Measurements from ENCODE around the gene LIPG. TPM values are rescaled to one million over a fixed set of nuclear protein-coding genes. Genes with fewer than 3 reads are reported as not detected.

Gene LIPG
- total RNA-seq, 2 donors from 2014 or later = 0.36 to 28.5 TPM

- Histone ChIP-seq H3K27me3 (replicated peaks; ENCODE audit: insufficient read depth) (no peaks in the 10 kb centered on the region), H3K9me3 (no peaks in the 10 kb centered on the region), H3K4me1 (replicated peaks) (no peaks in the 10 kb centered on the region), H3K36me3 (no peaks in the 10 kb centered on the region), H3K4me3 (no peak overlapping the region), H3K27ac (no peak overlapping the region)
- no peak for TF ChIP-seq POLR2AphosphoS5 (IDR thresholded peaks at IDR 0.05)
- TF ChIP-seq POLR2A (IDR thresholded peaks at IDR 0.05) = no peak
- TF ChIP-seq CTCF (IDR thresholded peaks at IDR 0.05) = no peak
- DNase-seq (ENCODE audit: low spot score) = no peak
- intact Hi-C loops (cut with DNase I) = no loop called here
- 97% methylated on average over 9 of the region's 9 CpGs for WGBS
Measured at GRCh38 chr18:49585781-49586663, 24.2 kb downstream of the LIPG start.

GRCh38 chr18:49588171-49588570 lies 26.3 kb downstream of the LIPG start:
- Histone ChIP-seq H3K9me3 (no peaks in the 10 kb centered on the region), H3K27me3 (replicated peaks; ENCODE audit: insufficient read depth) (no peaks in the 10 kb centered on the region), H3K27ac (no peak overlapping the region), H3K36me3 (no peaks in the 10 kb centered on the region), H3K4me3 (no peak overlapping the region), H3K4me1 (replicated peaks) (no peaks in the 10 kb centered on the region)
- no peak for DNase-seq (ENCODE audit: low spot score)
- TF ChIP-seq CTCF (IDR thresholded peaks at IDR 0.05) = no peak
- no peak for TF ChIP-seq POLR2A (IDR thresholded peaks at IDR 0.05)
- TF ChIP-seq POLR2AphosphoS5 (IDR thresholded peaks at IDR 0.05) = no peak
- intact Hi-C loops (cut with DNase I) = no loop called here
- 97% methylated on average over 6 of the region's 6 CpGs for WGBS

GRCh38 chr18:49588971-49589370 lies 27.1 kb downstream of the LIPG start:
- H3K27me3 ChIP-seq (replicated peaks; ENCODE audit: insufficient read depth) = no peaks in the 10 kb centered on the region
- H3K27ac ChIP-seq = no peak overlapping the region
- no peaks in the 10 kb centered on the region for H3K36me3 ChIP-seq
- TF ChIP-seq POLR2AphosphoS5 (IDR thresholded peaks at IDR 0.05) (no peak), CTCF (IDR thresholded peaks at IDR 0.05) (no peak), POLR2A (IDR thresholded peaks at IDR 0.05) (no peak)
- 90% methylated on average over 12 of the region's 12 CpGs for WGBS
- no peaks in the 10 kb centered on the region for H3K9me3 ChIP-seq
- no peaks in the 10 kb centered on the region for H3K4me1 ChIP-seq (replicated peaks)
- no peak for DNase-seq (ENCODE audit: low spot score)
- no peak overlapping the region for H3K4me3 ChIP-seq
- intact Hi-C loops (cut with DNase I) = no loop called here

GRCh38 chr18:49590608-49591007 lies 28.8 kb downstream of the LIPG start:
- no peaks in the 10 kb centered on the region for H3K4me1 ChIP-seq (replicated peaks)
- no peaks in the 10 kb centered on the region for H3K36me3 ChIP-seq
- TF ChIP-seq POLR2A (IDR thresholded peaks at IDR 0.05) (no peak), CTCF (IDR thresholded peaks at IDR 0.05) (no peak), POLR2AphosphoS5 (IDR thresholded peaks at IDR 0.05) (no peak)
- DNase-seq (ENCODE audit: low spot score) = no peak
- no peak overlapping the region for H3K27ac ChIP-seq
- intact Hi-C loops (cut with DNase I) = no loop called here
- H3K4me3 ChIP-seq = no peak overlapping the region
- no peaks in the 10 kb centered on the region for H3K27me3 ChIP-seq (replicated peaks; ENCODE audit: insufficient read depth)
- 95% methylated on average over 10 of the region's 10 CpGs for WGBS
- H3K9me3 ChIP-seq = no peaks in the 10 kb centered on the region

- intact Hi-C loops (cut with DNase I) = no loop called here
- no peak for DNase-seq (ENCODE audit: low spot score)
- H3K9me3 ChIP-seq = no peaks in the 10 kb centered on the region
- no peak overlapping the region for H3K27ac ChIP-seq
- no peaks in the 10 kb centered on the region for H3K4me1 ChIP-seq (replicated peaks)
- TF ChIP-seq CTCF (IDR thresholded peaks at IDR 0.05) (no peak), POLR2AphosphoS5 (IDR thresholded peaks at IDR 0.05) (no peak), POLR2A (IDR thresholded peaks at IDR 0.05) (no peak)
- 47% methylated on average over 3 of the region's 3 CpGs for WGBS
- no peaks in the 10 kb centered on the region for H3K36me3 ChIP-seq
- H3K27me3 ChIP-seq (replicated peaks; ENCODE audit: insufficient read depth) = no peaks in the 10 kb centered on the region
- no peak overlapping the region for H3K4me3 ChIP-seq
Measured at GRCh38 chr18:49591271-49591670, 29.4 kb downstream of the LIPG start.

Data from prostate gland (tissue), 2 donors.